Motor neuron (in vitro differentiated cells): Measurements from ENCODE around the gene FAM124A. TPM values are rescaled to one million over a fixed set of nuclear protein-coding genes. Genes with fewer than 3 reads are reported as not detected.

Experiments used
- ATAC-seq, 8 experiments: fragments of 200-7000 bp; cut with Tn5 transposase; replicated peaks in 6 of 8; 2 replicates each; pipeline ENCODE4 v1.8.0; 2021; ENCODE audit warnings: mild to moderate bottlenecking in 8 of 8, moderate library complexity in 8 of 8
- H3K27ac ChIP-seq, 2 donors: fragments of 250-450 bp; sonication (Bioruptor Pico); 2 replicates each; pipeline ENCODE4 v1.9.0; 2021; ENCODE audit warnings: antibody characterized with exemption in 2 of 2, mild to moderate bottlenecking in 2 of 2, moderate library complexity in 1 of 2
- H3K4me1 ChIP-seq, 2 donors: fragments of 250-450 bp; sonication (Bioruptor Pico); replicated peaks in 1 of 2; 2 replicates each; pipeline ENCODE4 v1.6.1; 2021; ENCODE audit warnings: antibody characterized with exemption in 2 of 2, mild to moderate bottlenecking in 2 of 2, moderate library complexity in 1 of 2
- H3K4me3 ChIP-seq, 5 donors: fragments of 250-450 bp; sonication (Bioruptor Pico); 2 replicates each; pipeline ENCODE4 v1.9.0; 2021; ENCODE audit warnings: antibody characterized with exemption in 5 of 5, mild to moderate bottlenecking in 5 of 5, moderate library complexity in 4 of 5
- WGBS, 10 experiments: fragments of 450-650 bp; shearing (Covaris generic); methylation state at CpG; one replicate each; pipeline ENCODE4 v1.0.0; 2022; 5-methylcytosine and 5-hydroxymethylcytosine counted together
- in situ Hi-C, 9 experiments: fragments of 400-800 bp; cut with MboI; loops; one replicate each; pipeline ENCODE4 v1.15.0; 2021; ENCODE audit warnings: low sequenced_read_pairs in 9 of 9, low pct_unique_long_range_greater_than_20kb in 2 of 9; ENCODE audit not compliant: unreplicated experiment in 9 of 9
- total RNA-seq, 8 experiments: library from RNA; unstranded; fragments of 300-600 nt; gene quantifications; 2 replicates each; pipeline versions ENCODE4 v1.2.3 to v1.2.4, GENCODE V29; 2022

FAM124A gene
- total RNA-seq, 8 experiments from 2014 or later: 3.3 to 14.4 (median 4.9) TPM

DNA sequence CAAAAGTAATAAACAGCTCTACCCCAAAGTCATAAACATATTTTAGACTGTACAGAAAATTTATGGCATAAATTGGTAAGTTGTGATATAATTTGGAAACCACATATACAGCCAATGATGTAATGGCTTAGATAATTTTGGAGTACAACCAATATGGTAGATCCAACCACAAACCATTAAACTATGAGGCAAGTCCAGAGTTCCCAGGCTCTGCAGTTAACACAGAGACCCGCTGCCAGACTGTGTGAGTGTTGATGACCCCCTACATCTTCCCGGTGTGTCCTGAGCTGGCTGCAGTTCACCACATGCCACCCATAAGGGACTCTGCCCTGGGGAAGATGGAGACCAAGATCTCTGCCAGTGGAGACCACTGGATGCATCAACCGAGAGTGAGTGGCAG, 107.4 kb downstream of the FAM124A start:
- H3K4me1 ChIP-seq: no peaks in the 10 kb centered on the region
- no peak for ATAC-seq
- in situ Hi-C loops: no loop called here
- 34 to 100% (median 65%) methylated on average over 1 to 2 of the region's 3 CpGs; no CpG with 5 or more reads in 6 of the 10 experiments for WGBS, 10 experiments
- no peak overlapping the region for H3K27ac ChIP-seq
- H3K4me3 ChIP-seq: no peak overlapping the region

DNA sequence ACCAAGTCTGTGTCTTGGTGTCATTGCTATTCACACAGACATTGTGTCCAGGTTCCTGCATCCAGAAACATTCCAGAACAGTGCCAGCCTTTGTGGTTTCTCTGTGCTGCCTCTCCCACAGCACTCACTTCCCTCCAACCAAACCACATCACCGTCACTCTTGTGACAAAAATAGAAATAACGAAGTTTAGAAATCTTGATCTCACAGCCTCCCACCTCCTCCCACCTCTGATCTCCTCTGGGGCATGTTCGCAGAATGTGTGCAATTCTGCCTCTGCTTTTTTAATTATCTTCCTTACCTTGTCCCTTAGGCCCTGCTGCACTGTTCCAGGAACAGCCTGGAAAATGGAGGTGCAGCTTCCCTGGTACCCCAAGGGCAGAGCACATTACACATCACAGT, 108.6 kb downstream of the FAM124A start:
- no peak overlapping the region for H3K4me3 ChIP-seq
- in situ Hi-C loops: no loop called here
- H3K4me1 ChIP-seq: no peaks in the 10 kb centered on the region
- 33 to 100% (median 80%) methylated on average over 1 to 3 of the region's 3 CpGs; no CpG with 5 or more reads in 1 of the 10 experiments for WGBS, 10 experiments
- peak in 1 of 8 experiments; percentile 25 for ATAC-seq
- no peak overlapping the region for H3K27ac ChIP-seq

DNA sequence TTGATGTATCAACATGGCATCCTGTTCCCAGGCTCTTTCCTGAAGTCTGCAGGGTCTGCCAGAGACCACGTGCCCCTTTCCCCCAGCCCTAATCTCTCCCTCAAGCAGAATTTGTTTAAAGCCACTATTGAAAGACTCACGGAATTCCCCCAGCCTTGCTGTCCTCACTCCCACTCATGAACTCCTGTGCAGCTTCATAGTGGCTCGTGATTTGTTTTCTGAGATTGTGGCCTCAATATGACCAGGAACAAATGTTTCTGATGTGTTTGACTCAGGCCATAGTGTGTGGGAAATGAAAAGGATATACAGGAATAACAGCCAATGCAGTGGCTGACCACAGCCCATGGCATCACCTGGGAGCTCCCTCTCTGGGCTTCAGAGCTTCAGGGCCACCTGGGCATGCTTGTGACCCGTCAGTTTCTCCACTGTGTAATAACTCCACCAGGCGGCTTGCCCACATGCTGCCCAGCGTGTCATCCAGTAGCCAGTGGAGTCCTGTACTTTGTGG, 109.2 kb downstream of the FAM124A start:
- ATAC-seq: no peak
- Histone ChIP-seq H3K27ac (no peak overlapping the region), H3K4me3 (no peak overlapping the region), H3K4me1 (no peaks in the 10 kb centered on the region)
- in situ Hi-C loops: no loop called here
- 0 to 81% (median 50%) methylated on average over 1 to 5 of the region's 6 CpGs; no CpG with 5 or more reads in 1 of the 10 experiments for WGBS, 10 experiments

DNA sequence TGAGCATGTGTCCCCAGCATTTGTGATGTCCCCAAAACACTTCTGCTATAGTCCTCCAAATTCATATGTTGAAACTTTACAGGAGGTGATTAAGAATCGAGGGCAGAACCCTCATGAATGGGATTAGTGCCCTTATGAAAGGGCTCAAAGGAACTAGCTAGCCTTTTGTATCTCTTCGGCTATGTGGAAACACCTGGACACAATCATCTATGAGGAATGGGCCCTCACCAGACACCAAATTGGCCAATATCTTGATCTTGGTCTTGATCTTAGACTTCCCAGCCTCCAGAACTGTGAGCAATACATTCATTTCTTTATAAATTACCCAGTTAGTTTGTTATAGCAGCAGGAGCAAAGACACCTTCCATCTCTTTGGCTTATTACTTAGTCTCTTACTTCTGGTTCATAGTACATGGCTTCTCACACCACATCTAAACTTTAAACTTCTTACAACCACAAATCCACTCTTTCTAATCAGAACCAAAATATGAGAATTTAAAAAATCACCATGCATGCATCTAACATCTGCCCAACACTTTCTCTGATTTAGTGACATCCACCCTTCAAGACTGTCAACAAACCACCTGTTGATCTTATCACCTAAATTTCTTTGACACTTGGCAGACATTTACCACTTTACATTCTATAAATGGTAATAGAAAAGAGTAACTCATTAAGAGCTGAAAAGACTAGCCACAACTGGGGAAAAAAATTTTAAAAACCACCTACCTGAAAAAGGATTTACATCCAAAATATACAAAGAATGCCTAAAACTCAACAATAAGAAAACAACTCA, 110.6 kb downstream of the FAM124A start:
- 0 to 100% (median 59%) methylated on average over 1 to 2 of the region's 2 CpGs; no CpG with 5 or more reads in 2 of the 10 experiments for WGBS, 10 experiments
- H3K4me3 ChIP-seq: no peak overlapping the region
- no peak overlapping the region for H3K27ac ChIP-seq
- in situ Hi-C loops: no loop called here
- no peak for ATAC-seq
- H3K4me1 ChIP-seq: no peaks in the 10 kb centered on the region

DNA sequence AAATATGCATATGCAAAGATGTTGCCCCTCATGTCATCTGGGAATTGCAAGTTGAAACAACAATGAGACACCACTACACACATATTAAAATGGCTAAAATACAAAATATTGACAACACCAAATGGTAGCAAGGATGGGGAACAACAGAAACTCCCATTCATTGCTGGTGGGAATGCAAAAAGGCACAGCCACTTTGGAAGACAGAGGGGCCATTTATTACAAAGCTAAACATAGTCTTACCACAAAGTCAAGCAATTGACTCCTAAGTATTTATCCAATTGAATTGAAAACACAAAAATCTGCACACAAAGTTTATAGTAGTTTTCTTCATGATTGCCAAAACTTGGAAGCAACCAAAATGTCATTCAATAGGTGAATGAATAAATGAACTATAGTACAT, 111.2 kb downstream of the FAM124A start:
- H3K4me1 ChIP-seq: no peaks in the 10 kb centered on the region
- no peak overlapping the region for H3K27ac ChIP-seq
- H3K4me3 ChIP-seq: no peak overlapping the region
- in situ Hi-C loops: no loop called here
- no peak for ATAC-seq

DNA sequence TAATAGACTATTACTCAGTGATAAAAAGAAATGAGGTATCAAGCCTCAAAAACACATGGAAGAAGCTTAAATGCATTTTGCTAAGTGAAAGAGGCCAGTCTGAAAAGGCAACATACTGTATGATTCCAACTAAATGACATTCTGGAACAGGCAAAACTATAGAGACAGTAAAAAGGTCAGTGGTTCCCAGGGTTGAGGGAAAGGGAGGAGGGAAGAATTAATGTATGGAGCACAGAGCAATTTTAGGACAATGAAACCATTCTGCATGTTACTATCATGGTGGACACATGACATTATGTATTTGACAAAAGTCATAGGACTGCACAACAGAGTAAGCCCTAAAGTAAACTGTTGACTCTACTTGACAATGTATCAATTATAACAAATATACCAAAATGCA, 111.6 kb downstream of the FAM124A start:
- no peak for ATAC-seq

More for the DNA sequence above, 111.6 kb downstream of the FAM124A start:
- no peak overlapping the region for H3K27ac ChIP-seq
- H3K4me3 ChIP-seq: no peak overlapping the region
- no peaks in the 10 kb centered on the region for H3K4me1 ChIP-seq
- in situ Hi-C loops: no loop called here

Other genes with a start within 250 kb of the FAM124A start
- under 1 TPM in 6 of 8 experiments, not detected in 2; 0.05 to 0.42 (median 0.25) TPM for gene C13orf42, start 111.1 kb upstream of the FAM124A start, total RNA-seq
- under 1 TPM in 5 of 8 experiments, not detected in 3; 0.14 to 0.46 (median 0.21) TPM for gene SERPINE3, start 117.3 kb downstream of the FAM124A start, total RNA-seq
- gene INTS6, start 230.6 kb downstream of the FAM124A start, total RNA-seq: 10 to 100 TPM; 25.1 to 76.7 (median 34.2) TPM